ENCODE results near the gene TSEN34. TPM values are rescaled to one million over a fixed set of nuclear protein-coding genes. Genes with fewer than 3 reads are reported as not detected.

The TSEN34 gene
- total and polyA plus RNA-seq, 8 donors, result 25.5 to 147 (median 40.2) TPM

DNA sequence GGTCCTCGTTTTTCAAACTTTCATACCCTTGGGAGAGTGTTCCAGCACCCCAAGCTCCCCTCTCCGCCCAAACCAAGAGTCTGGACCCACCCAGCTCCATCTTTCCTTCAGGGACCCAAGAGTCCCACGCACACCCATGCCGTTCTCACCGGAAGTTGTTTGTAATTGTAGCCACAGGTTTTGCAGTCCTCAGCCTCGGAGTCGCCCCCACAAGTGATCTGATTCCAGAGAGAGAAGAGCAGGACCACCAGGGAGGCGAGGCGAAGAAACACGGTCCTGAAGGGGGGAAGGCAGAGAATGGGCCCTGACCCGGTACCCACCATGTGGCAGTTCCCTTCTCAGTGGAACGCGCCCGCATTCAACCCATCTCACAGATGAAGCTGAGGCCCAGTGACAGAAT, 28.2 kb upstream of the TSEN34 start:
- peak overlapping the region in 4 of 5 donors; percentile 50 to 97 (median 70) for H3K27ac ChIP-seq
- peaks cover 47 to 65% (median 59%) of the 10 kb centered on the region in 4 donors for H3K4me1 ChIP-seq
- H3K4me3 ChIP-seq, result peak overlapping the region in 3 of 4 donors; percentile 36 to 50 (median 48)

DNA sequence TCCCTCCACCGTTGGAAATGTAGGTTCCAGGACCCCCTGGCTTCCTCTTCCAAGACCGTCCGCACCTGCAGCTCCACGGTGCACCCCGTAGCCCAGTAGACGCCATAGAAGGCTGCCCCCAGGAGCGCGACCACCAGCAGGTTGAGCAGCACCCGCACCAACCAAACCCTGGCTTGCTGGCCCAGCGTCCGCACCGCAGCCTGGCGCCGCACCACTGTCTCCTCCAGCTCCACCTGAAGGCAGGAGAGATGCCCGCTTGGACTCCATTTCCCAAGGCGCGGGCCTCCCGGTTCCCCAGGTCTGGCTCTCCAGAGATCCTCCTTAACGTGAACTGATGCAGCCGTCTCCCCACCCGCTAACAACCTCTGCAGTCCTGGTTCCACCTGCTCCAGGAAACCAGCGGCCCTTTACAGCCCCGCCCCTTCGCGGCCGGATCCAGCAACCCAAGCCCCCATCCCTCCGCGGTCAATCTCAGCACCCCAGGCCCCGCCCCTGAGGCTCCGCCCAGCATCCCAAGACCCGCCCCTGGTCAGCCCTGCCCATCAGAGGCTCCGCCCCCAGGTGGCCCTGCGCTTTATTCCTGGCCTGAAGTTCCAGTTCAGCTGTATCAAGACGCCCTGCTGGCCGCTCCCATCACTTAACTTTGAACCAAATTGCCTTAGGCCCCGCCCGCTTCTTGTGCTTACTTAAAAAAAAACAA, 26.6 kb upstream of the TSEN34 start:
- intact Hi-C loops (cut with DNase I; ENCODE audit: low total_unique reads), result no loop called here
- Histone ChIP-seq H3K4me3 (peak overlapping the region in 3 of 4 donors; percentile 1 to 17 (median 11)), H3K27me3 (peaks cover 0 to 35% (median 0%) of the 10 kb centered on the region in 3 donors), H3K36me3 (no peaks in the 10 kb centered on the region), H3K27ac (no peak overlapping the region), H3K4me1 (peaks cover 37 to 60% (median 50%) of the 10 kb centered on the region in 4 donors), H3K9me3 (no peaks in the 10 kb centered on the region)
- WGBS, 5 donors, result 7 to 13% (median 10%) methylated on average over 24 to 37 of the region's 37 CpGs
- TF ChIP-seq POLR2AphosphoS5 (IDR thresholded peaks at IDR 0.05) (peak in 1 of 3 donors; percentile 33), EP300 (IDR thresholded peaks at IDR 0.05) (no peak)
- peak; percentile 86 to 88 for DNase-seq

More for the DNA sequence above, 28.2 kb upstream of the TSEN34 start:
- no peak for DNase-seq
- no peaks in the 10 kb centered on the region for H3K9me3 ChIP-seq
- peaks cover 2 to 4% (median 4%) of the 10 kb centered on the region in 4 donors for H3K36me3 ChIP-seq
- WGBS, 5 donors, result 62 to 80% (median 68%) methylated on average over 14 of the region's 14 CpGs
- H3K27me3 ChIP-seq, result peaks cover 0 to 30% (median 0%) of the 10 kb centered on the region in 3 donors
- intact Hi-C loops (cut with DNase I; ENCODE audit: low total_unique reads), result no loop called here
- TF ChIP-seq POLR2A (IDR thresholded peaks at IDR 0.05) (no peak), EP300 (IDR thresholded peaks at IDR 0.05) (no peak), POLR2AphosphoS5 (IDR thresholded peaks at IDR 0.05) (no peak)
- TF ChIP-seq, protein P1, sequence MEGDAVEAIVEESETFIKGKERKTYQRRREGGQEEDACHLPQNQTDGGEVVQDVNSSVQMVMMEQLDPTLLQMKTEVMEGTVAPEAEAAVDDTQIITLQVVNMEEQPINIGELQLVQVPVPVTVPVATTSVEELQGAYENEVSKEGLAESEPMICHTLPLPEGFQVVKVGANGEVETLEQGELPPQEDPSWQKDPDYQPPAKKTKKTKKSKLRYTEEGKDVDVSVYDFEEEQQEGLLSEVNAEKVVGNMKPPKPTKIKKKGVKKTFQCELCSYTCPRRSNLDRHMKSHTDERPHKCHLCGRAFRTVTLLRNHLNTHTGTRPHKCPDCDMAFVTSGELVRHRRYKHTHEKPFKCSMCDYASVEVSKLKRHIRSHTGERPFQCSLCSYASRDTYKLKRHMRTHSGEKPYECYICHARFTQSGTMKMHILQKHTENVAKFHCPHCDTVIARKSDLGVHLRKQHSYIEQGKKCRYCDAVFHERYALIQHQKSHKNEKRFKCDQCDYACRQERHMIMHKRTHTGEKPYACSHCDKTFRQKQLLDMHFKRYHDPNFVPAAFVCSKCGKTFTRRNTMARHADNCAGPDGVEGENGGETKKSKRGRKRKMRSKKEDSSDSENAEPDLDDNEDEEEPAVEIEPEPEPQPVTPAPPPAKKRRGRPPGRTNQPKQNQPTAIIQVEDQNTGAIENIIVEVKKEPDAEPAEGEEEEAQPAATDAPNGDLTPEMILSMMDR (IDR thresholded peaks at IDR 0.05), result no peak

DNA sequence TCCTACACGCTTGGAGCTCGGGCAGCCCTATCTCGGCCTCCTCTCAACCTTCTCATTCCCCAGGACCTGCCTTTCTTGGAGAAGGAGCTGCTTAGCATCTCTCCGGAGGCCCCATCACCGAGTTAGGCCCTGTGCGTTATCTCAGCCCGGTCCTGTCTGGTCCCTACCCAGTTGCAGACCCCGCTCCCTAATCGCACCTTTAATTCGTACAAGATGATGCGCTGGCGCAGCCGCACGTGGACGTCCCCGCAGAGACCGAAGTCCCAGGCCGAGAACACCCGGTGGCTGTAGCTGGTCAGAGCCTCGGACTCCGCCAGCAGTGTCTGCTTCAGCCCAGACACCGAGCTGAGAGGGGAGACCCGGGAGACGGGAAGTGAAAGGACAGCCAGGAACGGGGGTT, 25.9 kb upstream of the TSEN34 start:
- Histone ChIP-seq H3K4me3 (no peak overlapping the region), H3K9me3 (no peaks in the 10 kb centered on the region), H3K27me3 (peaks cover 0 to 35% (median 0%) of the 10 kb centered on the region in 3 donors), H3K36me3 (no peaks in the 10 kb centered on the region), H3K4me1 (peaks cover 36 to 58% (median 47%) of the 10 kb centered on the region in 4 donors), H3K27ac (no peak overlapping the region)
- 84 to 93% (median 91%) methylated on average over 25 of the region's 25 CpGs for WGBS, 5 donors
- intact Hi-C loops (cut with DNase I; ENCODE audit: low total_unique reads), result no loop called here
- TF ChIP-seq EP300 (IDR thresholded peaks at IDR 0.05), result no peak
- TF ChIP-seq, protein P1 (IDR thresholded peaks at IDR 0.05), result no peak
- no peak for TF ChIP-seq POLR2A (IDR thresholded peaks at IDR 0.05)
- TF ChIP-seq POLR2AphosphoS5 (IDR thresholded peaks at IDR 0.05), result no peak
- no peak for DNase-seq

DNA sequence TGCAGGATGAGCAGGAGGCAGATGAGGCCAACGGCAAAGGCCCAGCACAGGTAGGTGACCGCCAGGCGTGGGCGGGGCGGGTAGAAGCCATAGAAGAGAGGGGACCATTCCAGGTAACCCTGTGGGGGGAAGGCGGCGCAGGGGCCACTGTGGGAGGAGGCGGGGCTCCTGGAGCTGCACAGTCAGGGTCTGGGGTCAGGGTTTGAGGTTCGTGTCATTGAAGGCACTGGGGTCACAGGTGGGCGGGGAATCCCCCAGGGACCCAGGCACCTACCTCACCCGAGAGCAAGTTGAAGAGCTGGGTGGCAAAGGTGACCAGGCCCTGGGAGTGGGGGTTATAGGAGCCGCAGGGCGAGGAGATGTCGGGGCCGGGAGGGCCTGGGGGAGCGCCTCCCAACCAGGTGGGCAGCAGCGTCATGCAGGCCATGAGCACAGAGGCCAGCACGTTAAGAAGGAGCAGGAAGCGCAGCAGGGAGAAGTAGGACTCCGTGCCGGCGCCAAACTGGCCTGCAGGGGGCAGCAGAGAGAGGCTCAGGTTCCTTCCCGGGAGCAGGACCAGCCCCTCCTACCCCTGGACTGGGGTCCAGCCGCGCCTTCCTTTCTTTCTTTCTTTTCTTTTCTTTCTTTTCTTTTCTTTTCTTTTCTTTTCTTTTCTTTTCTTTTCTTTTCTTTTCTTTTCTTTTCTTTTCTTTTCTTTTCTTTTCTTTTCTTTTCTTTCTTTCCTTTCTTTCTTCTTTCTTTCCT, 22.8 kb upstream of the TSEN34 start:
- TF ChIP-seq EP300 (IDR thresholded peaks at IDR 0.05) (no peak), POLR2AphosphoS5 (IDR thresholded peaks at IDR 0.05) (peak in 1 of 3 donors; percentile 19)
- TF ChIP-seq, protein P1 (IDR thresholded peaks at IDR 0.05), result peak in 5 of 7 experiments; percentile 65 to 96 (median 84)
- Histone ChIP-seq H3K36me3 (no peaks in the 10 kb centered on the region), H3K9me3 (no peaks in the 10 kb centered on the region), H3K4me3 (no peak overlapping the region), H3K4me1 (peaks cover 15 to 42% (median 29%) of the 10 kb centered on the region in 4 donors), H3K27ac (no peak overlapping the region), H3K27me3 (peaks cover 0 to 45% (median 4%) of the 10 kb centered on the region in 3 donors)
- intact Hi-C loops (cut with DNase I; ENCODE audit: low total_unique reads), result no loop called here
- DNase-seq, result peak; percentile 94 to 96
- 19 to 38% (median 29%) methylated on average over 19 to 25 of the region's 25 CpGs for WGBS, 5 donors

Measured in stomach (tissue), 9 donors.